ENCODE results near the gene PIH1D1. TPM values are rescaled to one million over a fixed set of nuclear protein-coding genes. Genes with fewer than 3 reads are reported as not detected.

The PIH1D1 gene
- total and polyA plus RNA-seq, 4 donors: 41.4 to 59.4 (median 47.2) TPM

- Histone ChIP-seq H3K36me3 (ENCODE audit: control insufficient read depth in 4 of 4, insufficient read depth in 3 of 4, low read depth in 1 of 4, low read length in 3 of 4) (peaks cover 0 to 3% (median 1%) of the 10 kb centered on the region in 4 donors), H3K4me3 (ENCODE audit: low read depth in 1 of 3, low read length in 3 of 3) (no peak overlapping the region), H3K9ac (ENCODE audit: low read depth in 1 of 2, low read length in 2 of 2) (no peak overlapping the region), H3K9me3 (ENCODE audit: control insufficient read depth in 4 of 4, low read length in 3 of 4) (no peaks in the 10 kb centered on the region), H3K27ac (ENCODE audit: low read depth in 1 of 2, low read length in 2 of 2) (no peak overlapping the region), H3K4me1 (ENCODE audit: control insufficient read depth in 4 of 4, insufficient read depth in 4 of 4, low read length in 3 of 4) (peaks cover 0 to 6% (median 3%) of the 10 kb centered on the region in 4 donors), H3K27me3 (ENCODE audit: control insufficient read depth in 4 of 4, insufficient read depth in 4 of 4, low read length in 3 of 4) (no peaks in the 10 kb centered on the region)
- WGBS: 92% methylated on average over 5 of the region's 5 CpGs
- TF ChIP-seq HNF4A (conservative IDR thresholded peaks at IDR 0.05) (no peak), HNF4G (IDR thresholded peaks at IDR 0.05) (no peak), ZBTB33 (IDR thresholded peaks at IDR 0.05) (no peak), FOXA1 (IDR thresholded peaks at IDR 0.05) (no peak)
- TF ChIP-seq, protein P1, sequence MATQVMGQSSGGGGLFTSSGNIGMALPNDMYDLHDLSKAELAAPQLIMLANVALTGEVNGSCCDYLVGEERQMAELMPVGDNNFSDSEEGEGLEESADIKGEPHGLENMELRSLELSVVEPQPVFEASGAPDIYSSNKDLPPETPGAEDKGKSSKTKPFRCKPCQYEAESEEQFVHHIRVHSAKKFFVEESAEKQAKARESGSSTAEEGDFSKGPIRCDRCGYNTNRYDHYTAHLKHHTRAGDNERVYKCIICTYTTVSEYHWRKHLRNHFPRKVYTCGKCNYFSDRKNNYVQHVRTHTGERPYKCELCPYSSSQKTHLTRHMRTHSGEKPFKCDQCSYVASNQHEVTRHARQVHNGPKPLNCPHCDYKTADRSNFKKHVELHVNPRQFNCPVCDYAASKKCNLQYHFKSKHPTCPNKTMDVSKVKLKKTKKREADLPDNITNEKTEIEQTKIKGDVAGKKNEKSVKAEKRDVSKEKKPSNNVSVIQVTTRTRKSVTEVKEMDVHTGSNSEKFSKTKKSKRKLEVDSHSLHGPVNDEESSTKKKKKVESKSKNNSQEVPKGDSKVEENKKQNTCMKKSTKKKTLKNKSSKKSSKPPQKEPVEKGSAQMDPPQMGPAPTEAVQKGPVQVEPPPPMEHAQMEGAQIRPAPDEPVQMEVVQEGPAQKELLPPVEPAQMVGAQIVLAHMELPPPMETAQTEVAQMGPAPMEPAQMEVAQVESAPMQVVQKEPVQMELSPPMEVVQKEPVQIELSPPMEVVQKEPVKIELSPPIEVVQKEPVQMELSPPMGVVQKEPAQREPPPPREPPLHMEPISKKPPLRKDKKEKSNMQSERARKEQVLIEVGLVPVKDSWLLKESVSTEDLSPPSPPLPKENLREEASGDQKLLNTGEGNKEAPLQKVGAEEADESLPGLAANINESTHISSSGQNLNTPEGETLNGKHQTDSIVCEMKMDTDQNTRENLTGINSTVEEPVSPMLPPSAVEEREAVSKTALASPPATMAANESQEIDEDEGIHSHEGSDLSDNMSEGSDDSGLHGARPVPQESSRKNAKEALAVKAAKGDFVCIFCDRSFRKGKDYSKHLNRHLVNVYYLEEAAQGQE (IDR thresholded peaks at IDR 0.05): no peak
- TF ChIP-seq, protein P2, sequence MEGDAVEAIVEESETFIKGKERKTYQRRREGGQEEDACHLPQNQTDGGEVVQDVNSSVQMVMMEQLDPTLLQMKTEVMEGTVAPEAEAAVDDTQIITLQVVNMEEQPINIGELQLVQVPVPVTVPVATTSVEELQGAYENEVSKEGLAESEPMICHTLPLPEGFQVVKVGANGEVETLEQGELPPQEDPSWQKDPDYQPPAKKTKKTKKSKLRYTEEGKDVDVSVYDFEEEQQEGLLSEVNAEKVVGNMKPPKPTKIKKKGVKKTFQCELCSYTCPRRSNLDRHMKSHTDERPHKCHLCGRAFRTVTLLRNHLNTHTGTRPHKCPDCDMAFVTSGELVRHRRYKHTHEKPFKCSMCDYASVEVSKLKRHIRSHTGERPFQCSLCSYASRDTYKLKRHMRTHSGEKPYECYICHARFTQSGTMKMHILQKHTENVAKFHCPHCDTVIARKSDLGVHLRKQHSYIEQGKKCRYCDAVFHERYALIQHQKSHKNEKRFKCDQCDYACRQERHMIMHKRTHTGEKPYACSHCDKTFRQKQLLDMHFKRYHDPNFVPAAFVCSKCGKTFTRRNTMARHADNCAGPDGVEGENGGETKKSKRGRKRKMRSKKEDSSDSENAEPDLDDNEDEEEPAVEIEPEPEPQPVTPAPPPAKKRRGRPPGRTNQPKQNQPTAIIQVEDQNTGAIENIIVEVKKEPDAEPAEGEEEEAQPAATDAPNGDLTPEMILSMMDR (IDR thresholded peaks at IDR 0.05; ENCODE audit: low read depth, low read length, missing input control): no peak
- no peak for DNase-seq (ENCODE audit: low spot score)
Measured at GRCh38 chr19:49458567-49458903, 6.9 kb upstream of the PIH1D1 start.

GRCh38 chr19:49456326-49456725 lies 4.7 kb upstream of the PIH1D1 start:
- 91% methylated on average over 5 of the region's 5 CpGs for WGBS
- Histone ChIP-seq H3K27ac (ENCODE audit: low read depth in 1 of 2, low read length in 2 of 2) (no peak overlapping the region), H3K36me3 (ENCODE audit: control insufficient read depth in 4 of 4, insufficient read depth in 3 of 4, low read depth in 1 of 4, low read length in 3 of 4) (peaks cover 0 to 3% (median 1%) of the 10 kb centered on the region in 4 donors), H3K9ac (ENCODE audit: low read depth in 1 of 2, low read length in 2 of 2) (no peak overlapping the region), H3K4me3 (ENCODE audit: low read depth in 1 of 3, low read length in 3 of 3) (no peak overlapping the region), H3K27me3 (ENCODE audit: control insufficient read depth in 4 of 4, insufficient read depth in 4 of 4, low read length in 3 of 4) (no peaks in the 10 kb centered on the region), H3K9me3 (ENCODE audit: control insufficient read depth in 4 of 4, low read length in 3 of 4) (no peaks in the 10 kb centered on the region), H3K4me1 (ENCODE audit: control insufficient read depth in 4 of 4, insufficient read depth in 4 of 4, low read length in 3 of 4) (peaks cover 0 to 16% (median 3%) of the 10 kb centered on the region in 4 donors)
- DNase-seq (ENCODE audit: low spot score): no peak
- TF ChIP-seq RAD21 (IDR thresholded peaks at IDR 0.05): no peak
- TF ChIP-seq, protein P2 (IDR thresholded peaks at IDR 0.05; ENCODE audit: low read depth, low read length, missing input control): no peak
- TF ChIP-seq EGR1 (IDR thresholded peaks at IDR 0.05; ENCODE audit: low read depth in 2 of 2): no peak
- TF ChIP-seq GABPA (IDR thresholded peaks at IDR 0.05 in 1 of 2, conservative IDR thresholded peaks at IDR 0.05 in 1 of 2): no peak
- TF ChIP-seq, protein P3, sequence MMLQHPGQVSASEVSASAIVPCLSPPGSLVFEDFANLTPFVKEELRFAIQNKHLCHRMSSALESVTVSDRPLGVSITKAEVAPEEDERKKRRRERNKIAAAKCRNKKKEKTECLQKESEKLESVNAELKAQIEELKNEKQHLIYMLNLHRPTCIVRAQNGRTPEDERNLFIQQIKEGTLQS (IDR thresholded peaks at IDR 0.05): no peak
- no peak for TF ChIP-seq ZBTB33 (IDR thresholded peaks at IDR 0.05)
- no peak for TF ChIP-seq SP1 (IDR thresholded peaks at IDR 0.05)
- TF ChIP-seq NR2F2 (IDR thresholded peaks at IDR 0.05): no peak
- TF ChIP-seq HNF4A (conservative IDR thresholded peaks at IDR 0.05): no peak
- TF ChIP-seq FOXA1 (IDR thresholded peaks at IDR 0.05): no peak
- no peak for TF ChIP-seq YY1 (IDR thresholded peaks at IDR 0.05)
- no peak for TF ChIP-seq TAF1 (conservative IDR thresholded peaks at IDR 0.05)
- no peak for TF ChIP-seq MAX (IDR thresholded peaks at IDR 0.05)
- TF ChIP-seq, protein P1 (IDR thresholded peaks at IDR 0.05): no peak
